Measurements from ENCODE around the gene ZNF385B.

DNA sequence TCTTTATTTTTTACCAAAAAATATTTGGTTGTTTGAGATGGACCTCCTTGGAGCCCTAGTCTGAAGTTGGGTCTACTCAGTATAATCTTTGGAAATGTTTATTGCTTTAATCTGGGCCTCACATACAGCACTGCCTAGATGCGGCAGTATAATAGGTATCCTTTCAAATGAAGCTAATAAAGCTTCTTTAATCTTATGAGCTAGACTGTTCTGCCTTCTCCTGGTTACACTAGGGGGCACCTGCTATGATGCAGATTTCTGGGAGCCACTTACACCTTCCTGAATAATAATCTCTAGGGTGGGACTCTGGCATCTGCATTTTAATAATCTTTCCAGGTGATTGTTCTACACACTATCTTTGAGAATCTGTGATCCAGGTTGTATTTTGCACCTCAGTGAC is 427.1 kb downstream of the ZNF385B start:
- TF ChIP-seq EZH2 (IDR thresholded peaks at IDR 0.05; ENCODE audit: borderline replicate concordance, low read length) = no peak
- TF ChIP-seq, protein P1, sequence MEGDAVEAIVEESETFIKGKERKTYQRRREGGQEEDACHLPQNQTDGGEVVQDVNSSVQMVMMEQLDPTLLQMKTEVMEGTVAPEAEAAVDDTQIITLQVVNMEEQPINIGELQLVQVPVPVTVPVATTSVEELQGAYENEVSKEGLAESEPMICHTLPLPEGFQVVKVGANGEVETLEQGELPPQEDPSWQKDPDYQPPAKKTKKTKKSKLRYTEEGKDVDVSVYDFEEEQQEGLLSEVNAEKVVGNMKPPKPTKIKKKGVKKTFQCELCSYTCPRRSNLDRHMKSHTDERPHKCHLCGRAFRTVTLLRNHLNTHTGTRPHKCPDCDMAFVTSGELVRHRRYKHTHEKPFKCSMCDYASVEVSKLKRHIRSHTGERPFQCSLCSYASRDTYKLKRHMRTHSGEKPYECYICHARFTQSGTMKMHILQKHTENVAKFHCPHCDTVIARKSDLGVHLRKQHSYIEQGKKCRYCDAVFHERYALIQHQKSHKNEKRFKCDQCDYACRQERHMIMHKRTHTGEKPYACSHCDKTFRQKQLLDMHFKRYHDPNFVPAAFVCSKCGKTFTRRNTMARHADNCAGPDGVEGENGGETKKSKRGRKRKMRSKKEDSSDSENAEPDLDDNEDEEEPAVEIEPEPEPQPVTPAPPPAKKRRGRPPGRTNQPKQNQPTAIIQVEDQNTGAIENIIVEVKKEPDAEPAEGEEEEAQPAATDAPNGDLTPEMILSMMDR (IDR thresholded peaks at IDR 0.05; ENCODE audit: low read length) = no peak

Data from OCI-LY1 (cell line).